ENCODE results near the gene SMAD6. TPM values are rescaled to one million over a fixed set of nuclear protein-coding genes. Genes with fewer than 3 reads are reported as not detected.

The SMAD6 gene
- total RNA-seq, 1 donor from 2014 or later: 2.7 TPM

DNA sequence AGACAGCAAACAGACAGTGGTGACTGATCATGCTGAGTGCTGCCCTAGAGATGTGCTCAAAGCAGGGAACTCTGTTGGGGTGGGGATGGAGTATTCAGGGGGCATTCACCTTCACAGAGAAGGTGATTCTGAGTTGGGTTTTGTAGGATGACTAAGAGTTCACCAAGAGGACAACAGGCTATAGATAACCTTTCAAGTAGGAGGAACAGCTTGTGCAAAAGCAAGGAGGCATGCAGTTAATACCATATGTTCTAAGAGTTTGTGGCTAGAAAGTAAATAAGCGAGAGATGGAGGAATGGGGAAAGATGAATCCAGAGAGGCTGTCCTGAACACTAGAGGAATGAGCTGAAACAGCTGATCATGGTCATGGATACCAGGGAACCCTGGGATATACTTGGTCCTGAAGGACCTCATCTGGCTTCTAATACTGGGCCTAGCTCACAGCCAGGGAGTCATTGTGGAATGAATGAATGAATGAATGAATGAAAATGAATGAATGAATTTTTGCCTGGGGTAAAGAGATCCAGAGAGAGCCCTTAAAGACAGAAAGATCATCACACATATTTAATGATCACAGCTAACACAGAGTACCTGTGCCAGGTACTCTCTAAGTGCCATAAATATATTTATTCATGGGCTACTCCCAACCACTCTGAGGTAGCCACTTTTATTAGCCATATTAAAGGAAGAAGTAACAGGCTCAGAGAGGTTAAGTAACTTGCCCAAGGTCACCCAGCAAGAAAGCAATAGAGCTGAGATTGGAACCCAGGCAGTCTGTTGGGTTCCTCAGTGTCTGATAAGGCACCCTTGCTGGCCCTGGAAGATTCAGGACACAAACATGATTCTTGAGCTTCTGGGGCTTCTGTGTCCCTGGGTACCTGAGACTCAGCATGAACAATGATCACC lies 22.0 kb downstream of the SMAD6 start:
- no peaks in the 10 kb centered on the region for H3K9me3 ChIP-seq (ENCODE audit: insufficient read depth, low read depth, low read length)
- no peak for FAIRE-seq

DNA sequence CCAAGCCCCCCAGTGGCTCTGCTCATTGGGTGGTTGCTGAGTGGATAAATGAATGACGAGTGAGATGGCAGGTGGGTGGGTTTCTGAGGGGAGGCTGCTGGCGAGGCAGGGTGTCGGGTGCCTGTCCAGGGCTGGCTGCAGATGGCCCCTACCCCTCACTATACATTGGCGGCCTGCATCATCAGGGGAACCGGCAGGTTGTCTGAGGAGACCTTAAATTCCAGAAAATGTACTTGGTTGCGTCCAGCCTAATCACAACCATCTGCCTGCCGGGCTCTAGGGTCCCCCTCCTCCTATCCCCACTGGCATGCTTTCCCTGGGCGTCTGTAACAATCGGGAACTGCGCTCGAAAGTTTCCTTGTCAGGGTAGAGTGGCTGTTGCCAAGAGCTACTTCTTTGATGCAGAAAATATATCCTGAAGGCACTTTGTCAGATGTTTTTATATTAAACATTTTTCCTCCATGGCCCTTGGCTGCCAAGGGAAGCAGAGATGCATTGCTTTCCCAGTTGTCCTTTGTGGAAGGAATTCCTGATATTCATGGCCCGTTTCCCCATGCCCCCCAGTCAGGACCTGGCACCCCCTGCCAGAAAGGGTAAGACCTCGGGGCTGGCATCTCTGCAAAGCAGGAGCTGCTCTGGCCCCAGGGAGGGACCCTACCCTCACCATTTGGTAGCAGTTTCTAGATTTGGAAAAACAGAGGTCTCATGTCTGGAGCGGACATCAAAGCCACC lies 22.9 kb downstream of the SMAD6 start:
- Histone ChIP-seq H3K4me3 (ENCODE audit: insufficient read depth, low read depth, low read length) (no peak overlapping the region), H2AFZ (ENCODE audit: low read depth, low read length) (no peak overlapping the region), H4K20me1 (ENCODE audit: insufficient read depth, low read length) (peaks cover 45% of the 10 kb centered on the region), H3K79me2 (ENCODE audit: insufficient read depth, low read length) (peaks cover 8% of the 10 kb centered on the region), H3K9me3 (ENCODE audit: insufficient read depth, low read depth, low read length) (no peaks in the 10 kb centered on the region), H3K36me3 (ENCODE audit: insufficient read depth, low read length) (no peaks in the 10 kb centered on the region), H3K4me2 (ENCODE audit: low read length) (no peak overlapping the region), H3K27ac (ENCODE audit: low read depth, low read length) (no peak overlapping the region), H3K27me3 (ENCODE audit: insufficient read depth, low read length) (no peaks in the 10 kb centered on the region), H3K4me1 (ENCODE audit: insufficient read depth, low read length) (peaks cover 35% of the 10 kb centered on the region), H3K9ac (ENCODE audit: low read length) (no peak overlapping the region)
- no peak for FAIRE-seq
- Mint-ChIP-seq H3K4me1 (ENCODE audit: low read depth, unreplicated experiment) (peaks cover 6% of the 10 kb centered on the region), H3K9me3 (ENCODE audit: unreplicated experiment) (peaks cover 3% of the 10 kb centered on the region), H3K36me3 (ENCODE audit: low read depth, unreplicated experiment) (peaks cover 11% of the 10 kb centered on the region), H3K4me3 (ENCODE audit: unreplicated experiment) (no peak overlapping the region), H3K27ac (ENCODE audit: unreplicated experiment) (no peak overlapping the region), H3K27me3 (ENCODE audit: low read depth, unreplicated experiment) (peaks cover 17% of the 10 kb centered on the region)
- no peak for DNase-seq (ENCODE audit: low read depth)
- no peak for TF ChIP-seq EZH2 (IDR thresholded peaks at IDR 0.05; ENCODE audit: insufficient read depth, low read length)
- TF ChIP-seq, protein P1, sequence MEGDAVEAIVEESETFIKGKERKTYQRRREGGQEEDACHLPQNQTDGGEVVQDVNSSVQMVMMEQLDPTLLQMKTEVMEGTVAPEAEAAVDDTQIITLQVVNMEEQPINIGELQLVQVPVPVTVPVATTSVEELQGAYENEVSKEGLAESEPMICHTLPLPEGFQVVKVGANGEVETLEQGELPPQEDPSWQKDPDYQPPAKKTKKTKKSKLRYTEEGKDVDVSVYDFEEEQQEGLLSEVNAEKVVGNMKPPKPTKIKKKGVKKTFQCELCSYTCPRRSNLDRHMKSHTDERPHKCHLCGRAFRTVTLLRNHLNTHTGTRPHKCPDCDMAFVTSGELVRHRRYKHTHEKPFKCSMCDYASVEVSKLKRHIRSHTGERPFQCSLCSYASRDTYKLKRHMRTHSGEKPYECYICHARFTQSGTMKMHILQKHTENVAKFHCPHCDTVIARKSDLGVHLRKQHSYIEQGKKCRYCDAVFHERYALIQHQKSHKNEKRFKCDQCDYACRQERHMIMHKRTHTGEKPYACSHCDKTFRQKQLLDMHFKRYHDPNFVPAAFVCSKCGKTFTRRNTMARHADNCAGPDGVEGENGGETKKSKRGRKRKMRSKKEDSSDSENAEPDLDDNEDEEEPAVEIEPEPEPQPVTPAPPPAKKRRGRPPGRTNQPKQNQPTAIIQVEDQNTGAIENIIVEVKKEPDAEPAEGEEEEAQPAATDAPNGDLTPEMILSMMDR (IDR thresholded peaks at IDR 0.05; ENCODE audit: insufficient read depth, low read depth, low read length): no peak

More for the DNA sequence above, 22.0 kb downstream of the SMAD6 start:
- H3K79me2 ChIP-seq (ENCODE audit: insufficient read depth, low read length): peaks cover 8% of the 10 kb centered on the region
- Mint-ChIP-seq H3K36me3 (ENCODE audit: low read depth, unreplicated experiment) (peaks cover 11% of the 10 kb centered on the region), H3K4me1 (ENCODE audit: low read depth, unreplicated experiment) (peaks cover 5% of the 10 kb centered on the region), H3K9me3 (ENCODE audit: unreplicated experiment) (peaks cover 3% of the 10 kb centered on the region), H3K27me3 (ENCODE audit: low read depth, unreplicated experiment) (peaks cover 17% of the 10 kb centered on the region), H3K27ac (ENCODE audit: unreplicated experiment) (no peak overlapping the region), H3K4me3 (ENCODE audit: unreplicated experiment) (no peak overlapping the region)
- no peak overlapping the region for H3K4me3 ChIP-seq (ENCODE audit: insufficient read depth, low read depth, low read length)
- no peaks in the 10 kb centered on the region for H3K27me3 ChIP-seq (ENCODE audit: insufficient read depth, low read length)
- H3K9ac ChIP-seq (ENCODE audit: low read length): no peak overlapping the region
- TF ChIP-seq, protein P1 (IDR thresholded peaks at IDR 0.05; ENCODE audit: insufficient read depth, low read depth, low read length): no peak
- H3K4me1 ChIP-seq (ENCODE audit: insufficient read depth, low read length): peaks cover 27% of the 10 kb centered on the region
- H3K27ac ChIP-seq (ENCODE audit: low read depth, low read length): no peak overlapping the region
- no peak overlapping the region for H2AFZ ChIP-seq (ENCODE audit: low read depth, low read length)
- H3K4me2 ChIP-seq (ENCODE audit: low read length): no peak overlapping the region
- DNase-seq (ENCODE audit: low read depth): peak; percentile 58
- H4K20me1 ChIP-seq (ENCODE audit: insufficient read depth, low read length): peaks cover 51% of the 10 kb centered on the region
- H3K36me3 ChIP-seq (ENCODE audit: insufficient read depth, low read length): no peaks in the 10 kb centered on the region

Measured in astrocyte (in vitro differentiated cells and primary cell).